CD4-positive, alpha-beta T cell (primary cell): ENCODE measurements around the gene STRADB. TPM values are rescaled to one million over a fixed set of nuclear protein-coding genes. Genes with fewer than 3 reads are reported as not detected.

Experiments
- ATAC-seq: fragments of 200-7000 bp; cut with Tn5 transposase; one replicate; pipeline ENCODE4 v1.10.0; 2022; ENCODE audit warnings: mild to moderate bottlenecking; ENCODE audit not compliant: poor library complexity
- CTCF ChIA-PET: fragments of 350-600 bp; sonication (Branson Sonifier 250); formaldehyde crosslinking; loops from one replicate; lab custom pipeline; 2021; ENCODE audit warnings: antibody characterized with exemption, inconsistent platforms; lab: Charles Lee
- POLR2A ChIA-PET: fragments of 350-600 bp; sonication (Branson Sonifier 250); formaldehyde crosslinking; loops from one replicate; lab custom pipeline; 2021; ENCODE audit warnings: antibody characterized with exemption, inconsistent platforms; lab: Charles Lee
- DNase-seq, 14 experiments: peaks; one replicate each; pipeline ENCODE4 v3.0.0-alpha.2; 2013 to 2020; ENCODE audit warnings: mixed read lengths in 2 of 14
- H3K27ac ChIP-seq, 2 donors: one replicate each; pipeline versions ENCODE4 v1.5.1 to v1.7.0; 2013; ENCODE audit warnings: low read length in 2 of 2, low read depth in 1 of 2, mild to moderate bottlenecking in 1 of 2
- H3K27me3 ChIP-seq, 2 experiments: 1 replicate in 1 of 2; 2 replicates in 1 of 2; pipeline versions ENCODE4 v1.6.1 to v1.7.0; 2013; ENCODE audit warnings: low read length in 2 of 2, control low read depth in 1 of 2, mild to moderate bottlenecking in 1 of 2, moderate library complexity in 1 of 2; ENCODE audit not compliant: insufficient read depth in 2 of 2, control insufficient read depth in 1 of 2
- H3K36me3 ChIP-seq: one replicate; pipeline ENCODE4 v1.6.1; 2013; ENCODE audit warnings: low read length, control low read depth; ENCODE audit not compliant: insufficient read depth
- H3K4me1 ChIP-seq: one replicate; pipeline ENCODE4 v1.6.1; 2013; ENCODE audit warnings: low read length, control low read depth; ENCODE audit not compliant: insufficient read depth
- H3K4me3 ChIP-seq: one replicate; pipeline ENCODE4 v1.5.1; 2013; ENCODE audit warnings: mild to moderate bottlenecking, low read length, moderate library complexity
- H3K9me3 ChIP-seq, 2 experiments: 1 replicate in 1 of 2; 2 replicates in 1 of 2; pipeline versions ENCODE4 v1.6.1 to v1.7.0; 2013; ENCODE audit warnings: low read length in 2 of 2, mild to moderate bottlenecking in 2 of 2, control low read depth in 1 of 2, moderate library complexity in 1 of 2; ENCODE audit not compliant: control insufficient read depth in 1 of 2, insufficient read depth in 1 of 2
- H3K27ac Mint-ChIP-seq: one replicate; pipeline ENCODE4 v1.8.0; 2020; ENCODE audit warnings: mixed read lengths
- H3K27me3 Mint-ChIP-seq: one replicate; pipeline ENCODE4 v1.8.0; 2021; ENCODE audit warnings: mixed read lengths
- H3K36me3 Mint-ChIP-seq: one replicate; pipeline ENCODE4 v1.8.0; 2021; ENCODE audit warnings: low read depth, mixed read lengths
- H3K4me1 Mint-ChIP-seq: one replicate; pipeline ENCODE4 v1.8.0; 2021; ENCODE audit warnings: low read depth, mixed read lengths
- H3K4me3 Mint-ChIP-seq: one replicate; pipeline ENCODE4 v1.8.0; 2020; ENCODE audit warnings: mild to moderate bottlenecking, mixed read lengths
- H3K9me3 Mint-ChIP-seq: one replicate; pipeline ENCODE4 v1.8.0; 2020; ENCODE audit warnings: mixed read lengths
- intact Hi-C, 2 experiments: fragments of 100-400 bp; cut with DNase I in 1 of 2; cut with micrococcal nuclease in 1 of 2; formaldehyde crosslinking; loops; one replicate each; pipeline versions ENCODE4 v1.15.1 to v1.9.0; 2023 to 2025; cut with DNase I, micrococcal nuclease
- total RNA-seq, 174 experiments: library from RNA in 2 of 174; stranded (reverse) in 2 of 174; gene quantifications; one replicate each; pipeline ENCODE4 v1.2.3 and lab custom pipeline; 2021 to 2026
- TF ChIP-seq, protein P1 (sequence below): fragments of 200-600 bp; IDR thresholded peaks from one replicate; pipeline ENCODE4 v1.8.0; 2022; ENCODE audit warnings: antibody characterized with exemption, mild to moderate bottlenecking

Gene STRADB
- total RNA-seq, 2 experiments from 2014 or later = 4.2 to 5.6 TPM

- ATAC-seq (no peak), DNase-seq (peak in 1 of 14 experiments; percentile 5)
- H3K27me3 ChIP-seq = no peaks in the 10 kb centered on the region
- H3K27me3 Mint-ChIP-seq = no peaks in the 10 kb centered on the region
- CTCF ChIA-PET = no interaction called here
- peaks cover 32% of the 10 kb centered on the region for H3K9me3 Mint-ChIP-seq
- no peak overlapping the region for H3K27ac ChIP-seq
- H3K4me1 Mint-ChIP-seq = peaks cover 27% of the 10 kb centered on the region
- peaks cover 4% of the 10 kb centered on the region for H3K4me1 ChIP-seq
- H3K27ac Mint-ChIP-seq = no peak overlapping the region
- no peak overlapping the region for H3K4me3 ChIP-seq
- intact Hi-C loops = no loop called here
- no peak overlapping the region for H3K4me3 Mint-ChIP-seq
- peaks cover 12 to 16% of the 10 kb centered on the region in 2 experiments for H3K9me3 ChIP-seq
- POLR2A ChIA-PET = no interaction called here
- TF ChIP-seq, protein P1, sequence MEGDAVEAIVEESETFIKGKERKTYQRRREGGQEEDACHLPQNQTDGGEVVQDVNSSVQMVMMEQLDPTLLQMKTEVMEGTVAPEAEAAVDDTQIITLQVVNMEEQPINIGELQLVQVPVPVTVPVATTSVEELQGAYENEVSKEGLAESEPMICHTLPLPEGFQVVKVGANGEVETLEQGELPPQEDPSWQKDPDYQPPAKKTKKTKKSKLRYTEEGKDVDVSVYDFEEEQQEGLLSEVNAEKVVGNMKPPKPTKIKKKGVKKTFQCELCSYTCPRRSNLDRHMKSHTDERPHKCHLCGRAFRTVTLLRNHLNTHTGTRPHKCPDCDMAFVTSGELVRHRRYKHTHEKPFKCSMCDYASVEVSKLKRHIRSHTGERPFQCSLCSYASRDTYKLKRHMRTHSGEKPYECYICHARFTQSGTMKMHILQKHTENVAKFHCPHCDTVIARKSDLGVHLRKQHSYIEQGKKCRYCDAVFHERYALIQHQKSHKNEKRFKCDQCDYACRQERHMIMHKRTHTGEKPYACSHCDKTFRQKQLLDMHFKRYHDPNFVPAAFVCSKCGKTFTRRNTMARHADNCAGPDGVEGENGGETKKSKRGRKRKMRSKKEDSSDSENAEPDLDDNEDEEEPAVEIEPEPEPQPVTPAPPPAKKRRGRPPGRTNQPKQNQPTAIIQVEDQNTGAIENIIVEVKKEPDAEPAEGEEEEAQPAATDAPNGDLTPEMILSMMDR = no peak
- H3K36me3 ChIP-seq = no peaks in the 10 kb centered on the region
- H3K36me3 Mint-ChIP-seq = peaks cover 54% of the 10 kb centered on the region
Observed at GRCh38 chr2:201522965-201523364, 71.4 kb downstream of the STRADB start.

GRCh38 chr2:201523506-201523905, 72.0 kb downstream of the STRADB start:
- ATAC-seq (no peak), DNase-seq (no peak)
- no peak overlapping the region for H3K27ac ChIP-seq
- H3K4me1 Mint-ChIP-seq = peaks cover 27% of the 10 kb centered on the region
- H3K4me3 Mint-ChIP-seq = no peak overlapping the region
- CTCF ChIA-PET = no interaction called here
- H3K4me1 ChIP-seq = peaks cover 4% of the 10 kb centered on the region
- TF ChIP-seq, protein P1 = no peak
- H3K27me3 Mint-ChIP-seq = no peaks in the 10 kb centered on the region
- intact Hi-C loops = no loop called here
- H3K4me3 ChIP-seq = no peak overlapping the region
- POLR2A ChIA-PET = no interaction called here
- H3K9me3 ChIP-seq = peaks cover 10 to 16% of the 10 kb centered on the region in 2 experiments
- H3K36me3 Mint-ChIP-seq = peaks cover 54% of the 10 kb centered on the region
- H3K36me3 ChIP-seq = no peaks in the 10 kb centered on the region
- no peak overlapping the region for H3K27ac Mint-ChIP-seq
- H3K9me3 Mint-ChIP-seq = peaks cover 32% of the 10 kb centered on the region
- H3K27me3 ChIP-seq = no peaks in the 10 kb centered on the region

Other genes starting within 250 kb of the STRADB start
- 100 to 1,000 TPM; 172 to 175 TPM for gene CASP8, start 191.2 kb upstream of the STRADB start, total RNA-seq
- 1 to 10 TPM; 4.5 to 4.8 TPM for gene FLACC1, start 94.4 kb upstream of the STRADB start, total RNA-seq
- gene TRAK2, start 282 bp upstream of the STRADB start, total RNA-seq = 10 to 100 TPM; 32.5 to 35.6 TPM
- gene TMEM237, start 191.8 kb downstream of the STRADB start, total RNA-seq = 1 to 10 TPM; 4.0 to 4.6 TPM
- not detected for gene MPP4, start 246.9 kb downstream of the STRADB start, total RNA-seq